Hindlimb muscle (tissue), 1 donor: ENCODE results near the gene OR10K1. TPM values are rescaled to one million over a fixed set of nuclear protein-coding genes. Genes with fewer than 3 reads are reported as not detected.
A peak's percentile ranks its signal among the peaks of the same experiment; 100 is the strongest.
"Not testable (repeated sequence)": the region's sequence is repeated elsewhere in the genome, so short reads cannot be mapped to it uniquely, and the experiment has no call there.

Experiments
- DNase-seq: peaks from one replicate; pipeline ENCODE4 v3.0.0-alpha.2; 2013
- polyA plus RNA-seq: library from polyadenylated mRNA; unstranded; fragments of 120-200 nt; gene quantifications from one replicate; pipeline ENCODE4 v1.2.1, GENCODE V29; 2013; ENCODE audit not compliant: insufficient read length

OR10K1 gene, protein sequence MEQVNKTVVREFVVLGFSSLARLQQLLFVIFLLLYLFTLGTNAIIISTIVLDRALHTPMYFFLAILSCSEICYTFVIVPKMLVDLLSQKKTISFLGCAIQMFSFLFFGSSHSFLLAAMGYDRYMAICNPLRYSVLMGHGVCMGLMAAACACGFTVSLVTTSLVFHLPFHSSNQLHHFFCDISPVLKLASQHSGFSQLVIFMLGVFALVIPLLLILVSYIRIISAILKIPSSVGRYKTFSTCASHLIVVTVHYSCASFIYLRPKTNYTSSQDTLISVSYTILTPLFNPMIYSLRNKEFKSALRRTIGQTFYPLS
- not detected for polyA plus RNA-seq

DNA sequence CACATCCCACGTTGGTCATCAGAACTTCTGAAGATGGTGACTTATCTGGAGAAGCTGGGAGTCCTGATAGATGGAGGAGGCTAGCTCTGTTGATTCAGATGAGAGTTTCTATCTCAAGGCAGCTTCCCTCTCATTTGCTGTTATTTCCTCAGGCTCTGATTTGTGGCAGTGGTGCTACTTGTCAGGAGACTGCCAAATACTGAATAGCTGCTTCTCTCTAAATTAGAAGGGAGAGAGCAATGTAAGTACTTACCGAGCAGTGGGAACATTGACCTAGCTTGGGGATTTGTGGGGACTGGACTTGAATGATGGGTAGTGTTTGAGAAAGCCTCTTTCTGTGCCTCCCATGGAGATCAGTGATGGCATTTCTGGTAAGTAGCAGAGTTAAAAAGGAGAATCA lies at the start of gene OR10K1:
OR10K1 (plus strand) TSS at position 301 of the 400 bp plus-strand sequence. CDS start 3,728 bp downstream, outside the sequence.
- DNase-seq = no peak

DNA sequence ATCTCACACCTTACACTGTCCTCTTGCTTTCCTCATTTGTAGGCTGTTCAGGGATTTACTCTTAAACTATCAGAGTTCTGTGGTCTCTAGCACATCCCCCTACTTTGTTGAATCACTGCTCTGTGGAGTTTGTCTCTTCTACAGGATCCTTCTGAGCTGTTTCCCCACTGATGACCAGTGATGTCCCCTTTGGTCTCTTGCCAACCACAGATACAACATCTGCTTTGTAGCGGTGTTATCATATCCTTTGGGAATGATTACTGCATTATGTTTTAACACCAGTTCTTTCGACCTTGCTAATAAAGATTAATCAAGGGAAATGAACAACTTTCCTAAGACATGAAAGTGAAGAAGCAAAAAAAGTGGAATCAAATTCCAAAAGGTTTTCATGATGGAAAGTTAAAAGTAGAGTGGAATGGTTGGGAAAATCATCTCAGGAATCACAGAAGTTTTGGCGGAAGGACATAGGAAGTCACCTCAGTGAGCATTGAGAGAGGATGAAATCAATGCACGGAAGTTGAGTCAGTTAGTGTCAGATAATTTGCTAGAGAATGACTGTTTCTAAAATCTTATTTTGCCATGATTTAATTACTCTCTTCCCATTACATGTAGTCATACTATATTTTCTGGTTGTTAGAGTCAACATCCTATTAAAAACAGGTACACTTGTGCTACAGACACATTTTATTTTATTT lies 46.8 kb upstream of the OR10K1 start:
- no peak for DNase-seq

GRCh38 chr1:158417586-158417985 lies 44.0 kb upstream of the OR10K1 start:
- DNase-seq = no peak

DNA sequence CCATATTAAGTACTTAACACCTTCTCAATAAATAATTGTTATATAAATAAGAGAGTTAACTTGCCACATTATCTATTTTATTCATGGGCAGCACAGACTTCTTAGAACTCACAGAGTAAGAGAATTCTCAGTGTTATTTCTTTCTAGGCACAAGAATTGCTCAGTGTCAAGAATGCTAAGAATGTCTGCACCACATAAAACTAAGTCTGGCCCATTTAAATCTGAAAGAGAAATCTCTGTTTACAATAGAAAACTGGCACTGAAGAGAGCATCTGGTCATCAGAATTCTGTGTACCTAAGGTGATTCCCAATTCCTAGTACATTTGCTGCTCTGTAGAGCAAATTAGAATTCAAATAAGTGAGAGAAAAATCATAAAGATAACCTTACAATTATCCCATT lies 39.4 kb upstream of the OR10K1 start:
- no peak for DNase-seq

GRCh38 chr1:158425027-158425426 lies 36.6 kb upstream of the OR10K1 start:
- DNase-seq = no peak

- no peak for DNase-seq
Observed at GRCh38 chr1:158426137-158426536, 35.5 kb upstream of the OR10K1 start, which contains the start of gene OR10K2. TSS of gene OR10K2 (minus strand) at chr1:158426237. CDS start at chr1:158420866, 5,371 bp downstream.

GRCh38 chr1:158430163-158430562 lies 31.5 kb upstream of the OR10K1 start:
- not testable (repeated sequence) for DNase-seq

DNA sequence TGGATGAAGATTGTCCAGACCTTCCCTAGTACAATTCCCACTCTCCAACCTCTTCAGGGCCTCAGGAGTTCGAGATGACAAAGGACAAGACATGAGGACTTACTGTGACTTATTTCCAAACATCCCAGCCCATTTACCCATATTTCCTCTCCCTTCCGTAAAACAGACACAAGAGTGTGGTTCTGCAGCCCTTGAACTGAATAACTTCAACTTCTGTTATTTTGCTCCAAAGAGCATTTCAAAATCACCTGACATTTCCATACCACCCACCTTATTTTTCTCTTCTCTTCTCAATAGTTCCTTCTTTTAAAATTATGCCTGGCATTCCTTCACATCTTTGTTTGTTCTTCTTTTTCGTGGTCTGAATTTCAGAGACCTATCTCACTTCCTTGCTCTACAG lies 26.9 kb upstream of the OR10K1 start:
- no peak for DNase-seq

DNA sequence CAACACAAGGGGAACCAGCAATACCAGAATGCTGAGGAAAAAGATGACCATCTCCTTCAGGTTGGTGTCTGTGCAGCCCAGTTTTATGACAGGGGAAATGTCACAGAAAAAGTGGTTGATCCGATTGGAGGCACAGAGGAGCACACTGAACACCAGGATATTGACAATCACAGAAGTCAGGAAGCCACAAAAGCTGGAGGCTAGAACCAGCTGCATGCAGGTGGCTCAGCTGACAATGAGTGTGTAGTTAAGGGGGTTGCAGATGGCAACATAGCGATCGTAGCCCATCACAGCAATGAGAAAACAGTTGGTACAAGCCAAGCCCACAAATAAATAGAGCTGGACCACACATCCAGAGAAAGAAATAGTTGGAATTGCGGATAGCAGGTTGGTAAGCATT lies 16.3 kb upstream of the OR10K1 start:
- DNase-seq = no peak

- no peak for DNase-seq
Observed at GRCh38 chr1:158454537-158454936, 7.1 kb upstream of the OR10K1 start.

- DNase-seq = no peak
Observed at GRCh38 chr1:158457246-158457645, 4.4 kb upstream of the OR10K1 start.

GRCh38 chr1:158458263-158458662 lies 3.4 kb upstream of the OR10K1 start:
- DNase-seq = no peak

- no peak for DNase-seq
Observed at GRCh38 chr1:158471920-158472319, 10.3 kb downstream of the OR10K1 start, which contains the start of gene OR10R2. TSS of gene OR10R2 (plus strand) at chr1:158472220. CDS start at chr1:158472326, 106 bp downstream.

GRCh38 chr1:158485455-158485854 lies 23.8 kb downstream of the OR10K1 start:
- no peak for DNase-seq

GRCh38 chr1:158491316-158491715 lies 29.7 kb downstream of the OR10K1 start:
- DNase-seq = no peak

DNA sequence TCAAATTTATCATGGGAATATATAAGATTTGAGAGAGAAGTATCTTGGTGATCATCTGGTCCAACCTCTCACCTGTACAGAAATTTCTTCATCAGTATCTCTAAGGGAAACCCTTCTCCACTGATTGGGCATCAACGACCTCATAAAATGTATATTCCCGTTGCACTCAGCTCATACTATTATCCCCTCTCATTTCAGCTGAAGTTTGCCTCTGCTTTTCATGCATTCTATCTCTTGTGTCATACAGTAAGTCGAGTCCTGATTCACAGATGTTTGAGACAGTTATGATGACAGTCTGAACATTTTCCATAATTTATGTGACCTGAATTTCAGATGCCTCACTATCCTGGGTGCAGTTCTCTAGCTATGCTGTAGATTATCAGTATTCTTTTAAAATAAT lies 31.4 kb downstream of the OR10K1 start:
- no peak for DNase-seq

DNA sequence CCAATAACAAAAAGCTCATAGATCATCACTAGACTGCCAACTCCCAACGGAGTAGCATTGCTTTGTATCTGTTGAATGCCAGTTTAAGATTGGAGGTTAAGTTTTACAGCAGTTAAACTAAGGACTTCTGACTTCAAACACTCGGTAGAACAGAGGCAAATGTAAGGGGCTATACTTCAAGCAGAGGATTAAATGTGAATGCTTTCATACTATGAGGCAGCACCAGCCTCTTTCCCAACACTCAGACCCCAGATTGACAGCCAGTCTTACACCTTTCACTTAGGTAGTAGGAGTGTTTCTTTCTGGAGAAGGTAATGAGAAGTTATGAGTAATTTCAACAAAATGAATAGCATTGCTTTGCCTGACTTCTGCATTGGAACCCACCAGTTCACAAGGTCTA lies 33.2 kb downstream of the OR10K1 start:
- DNase-seq = no peak

- no peak for DNase-seq
Observed at GRCh38 chr1:158496374-158496773, 34.7 kb downstream of the OR10K1 start.

DNA sequence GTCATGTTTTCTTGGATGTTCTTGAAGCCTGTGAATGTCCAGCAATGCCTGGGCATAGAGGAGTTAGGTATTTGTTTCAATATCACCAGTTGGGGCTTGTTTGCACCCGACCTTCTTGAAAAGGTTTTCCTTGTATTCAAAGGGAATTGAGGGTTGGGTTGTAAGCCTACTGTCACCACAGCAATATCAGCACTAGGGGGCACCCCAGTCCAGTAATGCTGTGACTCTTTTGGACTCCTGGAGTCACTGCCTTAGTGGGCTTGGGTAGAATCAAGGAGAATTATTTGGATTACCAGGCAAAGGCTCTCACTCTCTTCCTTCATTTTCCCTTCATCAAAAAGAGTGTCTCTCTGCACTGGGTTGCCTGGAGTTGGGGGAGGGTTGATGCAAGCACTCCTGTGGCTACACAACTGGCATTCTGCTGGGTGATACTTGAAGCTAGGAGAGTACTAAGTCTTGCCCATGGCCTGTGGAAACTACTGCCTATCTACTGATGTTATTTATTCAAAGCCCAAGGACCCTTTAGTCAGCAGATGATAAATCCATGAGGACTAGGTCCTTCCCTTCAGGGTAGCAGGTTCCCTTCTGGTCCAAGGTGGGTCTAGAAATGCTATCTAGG lies 44.8 kb downstream of the OR10K1 start:
- DNase-seq = no peak

GRCh38 chr1:158507511-158507910 lies 45.9 kb downstream of the OR10K1 start:
- DNase-seq = no peak

- peak; percentile 52 for DNase-seq
Observed at GRCh38 chr1:158509471-158510156, 48.0 kb downstream of the OR10K1 start.

DNA sequence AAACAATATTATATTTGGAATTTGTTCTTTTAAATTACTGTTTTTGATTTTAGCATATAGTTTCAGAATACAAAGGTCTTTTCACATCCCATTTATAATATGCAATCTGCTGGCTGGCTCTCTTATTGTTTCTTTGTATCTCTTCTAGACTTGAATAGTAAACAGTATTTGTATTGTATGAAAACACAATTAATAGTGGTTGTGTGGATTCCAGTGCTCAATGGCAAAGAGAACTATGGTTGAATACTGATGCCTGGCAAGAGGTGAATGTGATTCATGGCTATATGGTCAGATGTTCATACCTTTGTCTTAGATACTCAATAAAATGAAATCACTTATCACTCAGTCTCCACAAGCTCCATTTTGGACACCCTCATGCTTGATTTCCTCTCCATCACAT lies 55.3 kb downstream of the OR10K1 start:
- no peak for DNase-seq
